ENCODE results near the gene ALOX5AP. TPM values are rescaled to one million over a fixed set of nuclear protein-coding genes. Genes with fewer than 3 reads are reported as not detected.
A peak's percentile ranks its signal among the peaks of the same experiment; 100 is the strongest.

The ALOX5AP gene
- total RNA-seq, 3 donors from 2014 or later (not counting 1 experiment from before 2014, with no cell fraction given): 83.9 to 150 (median 114) TPM

GRCh38 chr13:30757026-30757742 lies 21.8 kb downstream of the ALOX5AP start:
- no peak overlapping the region for H3K4me3 Mint-ChIP-seq
- no peaks in the 10 kb centered on the region for H3K9me3 ChIP-seq (ENCODE audit: control insufficient read depth, insufficient read depth, low read length)
- H3K9me3 Mint-ChIP-seq: no peaks in the 10 kb centered on the region
- peaks cover 32 to 41% of the 10 kb centered on the region in 2 donors for H3K4me1 Mint-ChIP-seq
- TF ChIP-seq, protein P1, sequence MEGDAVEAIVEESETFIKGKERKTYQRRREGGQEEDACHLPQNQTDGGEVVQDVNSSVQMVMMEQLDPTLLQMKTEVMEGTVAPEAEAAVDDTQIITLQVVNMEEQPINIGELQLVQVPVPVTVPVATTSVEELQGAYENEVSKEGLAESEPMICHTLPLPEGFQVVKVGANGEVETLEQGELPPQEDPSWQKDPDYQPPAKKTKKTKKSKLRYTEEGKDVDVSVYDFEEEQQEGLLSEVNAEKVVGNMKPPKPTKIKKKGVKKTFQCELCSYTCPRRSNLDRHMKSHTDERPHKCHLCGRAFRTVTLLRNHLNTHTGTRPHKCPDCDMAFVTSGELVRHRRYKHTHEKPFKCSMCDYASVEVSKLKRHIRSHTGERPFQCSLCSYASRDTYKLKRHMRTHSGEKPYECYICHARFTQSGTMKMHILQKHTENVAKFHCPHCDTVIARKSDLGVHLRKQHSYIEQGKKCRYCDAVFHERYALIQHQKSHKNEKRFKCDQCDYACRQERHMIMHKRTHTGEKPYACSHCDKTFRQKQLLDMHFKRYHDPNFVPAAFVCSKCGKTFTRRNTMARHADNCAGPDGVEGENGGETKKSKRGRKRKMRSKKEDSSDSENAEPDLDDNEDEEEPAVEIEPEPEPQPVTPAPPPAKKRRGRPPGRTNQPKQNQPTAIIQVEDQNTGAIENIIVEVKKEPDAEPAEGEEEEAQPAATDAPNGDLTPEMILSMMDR (IDR thresholded peaks at IDR 0.05): no peak
- DNase-seq (no peak), ATAC-seq (no peak)
- peak overlapping the region in 1 of 2 donors; percentile 29 for H3K27ac Mint-ChIP-seq
- no peak overlapping the region for H3K27ac ChIP-seq (ENCODE audit: low read length)
- H3K4me3 ChIP-seq (ENCODE audit: low read length): no peak overlapping the region
- no peaks in the 10 kb centered on the region for H3K4me1 ChIP-seq (ENCODE audit: control insufficient read depth, insufficient read depth, low read length)
- intact Hi-C loops (cut with micrococcal nuclease): no loop called here
- 93% methylated on average over 8 of the region's 9 CpGs for WGBS (ENCODE audit: insufficient coverage)
- H3K27me3 ChIP-seq (ENCODE audit: control insufficient read depth, insufficient read depth, low read length): no peaks in the 10 kb centered on the region
- peaks cover 25% of the 10 kb centered on the region for H3K36me3 Mint-ChIP-seq
- peaks cover 25% of the 10 kb centered on the region for H3K36me3 ChIP-seq (ENCODE audit: control insufficient read depth, insufficient read depth, low read length)
- H3K27me3 Mint-ChIP-seq (ENCODE audit: low read depth in 2 of 2): no peaks in the 10 kb centered on the region

GRCh38 chr13:30759748-30760147 lies 24.4 kb downstream of the ALOX5AP start:
- H3K9me3 Mint-ChIP-seq: no peaks in the 10 kb centered on the region
- ATAC-seq: no peak
- intact Hi-C loops (cut with micrococcal nuclease): no loop called here

DNA sequence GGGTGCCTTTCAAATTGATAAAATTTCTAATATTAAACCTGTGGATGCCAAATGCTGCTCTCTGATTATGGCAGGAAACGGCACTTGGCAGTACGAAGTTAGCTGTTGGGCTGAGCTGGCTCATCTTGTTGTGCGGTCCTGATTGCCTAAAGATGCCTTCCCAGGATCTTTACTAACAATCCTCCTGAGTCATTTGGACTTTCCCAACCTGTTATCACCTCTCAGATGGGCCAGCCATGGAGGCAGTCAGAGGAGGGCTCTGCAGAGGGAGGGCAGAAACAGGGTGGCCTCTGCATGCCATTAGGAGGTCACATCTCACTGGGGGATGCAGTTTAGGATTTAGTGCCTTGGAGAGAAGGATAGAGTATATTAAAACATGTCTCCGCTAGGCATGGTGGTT lies 27.3 kb downstream of the ALOX5AP start:
- Histone ChIP-seq H3K27me3 (ENCODE audit: control insufficient read depth, insufficient read depth, low read length) (no peaks in the 10 kb centered on the region), H3K9me3 (ENCODE audit: control insufficient read depth, insufficient read depth, low read length) (no peaks in the 10 kb centered on the region), H3K27ac (ENCODE audit: low read length) (no peak overlapping the region), H3K4me1 (ENCODE audit: control insufficient read depth, insufficient read depth, low read length) (peaks cover 7% of the 10 kb centered on the region), H3K36me3 (ENCODE audit: control insufficient read depth, insufficient read depth, low read length) (peaks cover 27% of the 10 kb centered on the region), H3K4me3 (ENCODE audit: low read length) (no peak overlapping the region)
- peaks cover 31% of the 10 kb centered on the region for H3K36me3 Mint-ChIP-seq
- intact Hi-C loops (cut with micrococcal nuclease): no loop called here
- no peaks in the 10 kb centered on the region for H3K27me3 Mint-ChIP-seq (ENCODE audit: low read depth in 2 of 2)
- no peak for ATAC-seq
- TF ChIP-seq, protein P1 (IDR thresholded peaks at IDR 0.05): no peak
- no peak overlapping the region for H3K4me3 Mint-ChIP-seq
- WGBS (ENCODE audit: insufficient coverage): 98% methylated on average over 4 of the region's 4 CpGs
- peaks cover 48% of the 10 kb centered on the region in 2 donors for H3K4me1 Mint-ChIP-seq
- no peaks in the 10 kb centered on the region for H3K9me3 Mint-ChIP-seq
- H3K27ac Mint-ChIP-seq: no peak overlapping the region
- no peak for DNase-seq

More at GRCh38 chr13:30759748-30760147, 24.4 kb downstream of the ALOX5AP start:
- 100% methylated on average over 1 of the region's 3 CpGs for WGBS (ENCODE audit: insufficient coverage)
- DNase-seq: no peak
- no peak overlapping the region for H3K27ac ChIP-seq (ENCODE audit: low read length)
- H3K4me1 ChIP-seq (ENCODE audit: control insufficient read depth, insufficient read depth, low read length): no peaks in the 10 kb centered on the region
- TF ChIP-seq, protein P1 (IDR thresholded peaks at IDR 0.05): no peak
- no peaks in the 10 kb centered on the region for H3K27me3 ChIP-seq (ENCODE audit: control insufficient read depth, insufficient read depth, low read length)
- peaks cover 35% of the 10 kb centered on the region for H3K36me3 Mint-ChIP-seq
- peak overlapping the region in 1 of 2 donors; percentile 59 for H3K27ac Mint-ChIP-seq
- no peaks in the 10 kb centered on the region for H3K9me3 ChIP-seq (ENCODE audit: control insufficient read depth, insufficient read depth, low read length)
- H3K27me3 Mint-ChIP-seq (ENCODE audit: low read depth in 2 of 2): no peaks in the 10 kb centered on the region
- peaks cover 35 to 36% of the 10 kb centered on the region in 2 donors for H3K4me1 Mint-ChIP-seq
- no peak overlapping the region for H3K4me3 Mint-ChIP-seq
- no peak overlapping the region for H3K4me3 ChIP-seq (ENCODE audit: low read length)
- H3K36me3 ChIP-seq (ENCODE audit: control insufficient read depth, insufficient read depth, low read length): peaks cover 29% of the 10 kb centered on the region

All from natural killer cell (primary cell).